ENCODE data around the gene CRYZL1. TPM values are rescaled to one million over a fixed set of nuclear protein-coding genes. Genes with fewer than 3 reads are reported as not detected.
"Not testable (repeated sequence)": the region's sequence is repeated elsewhere in the genome, so short reads cannot be mapped to it uniquely, and the experiment has no call there.

The CRYZL1 gene
- total RNA-seq, 2 experiments from 2014 or later, result 31.4 to 35.2 TPM

DNA sequence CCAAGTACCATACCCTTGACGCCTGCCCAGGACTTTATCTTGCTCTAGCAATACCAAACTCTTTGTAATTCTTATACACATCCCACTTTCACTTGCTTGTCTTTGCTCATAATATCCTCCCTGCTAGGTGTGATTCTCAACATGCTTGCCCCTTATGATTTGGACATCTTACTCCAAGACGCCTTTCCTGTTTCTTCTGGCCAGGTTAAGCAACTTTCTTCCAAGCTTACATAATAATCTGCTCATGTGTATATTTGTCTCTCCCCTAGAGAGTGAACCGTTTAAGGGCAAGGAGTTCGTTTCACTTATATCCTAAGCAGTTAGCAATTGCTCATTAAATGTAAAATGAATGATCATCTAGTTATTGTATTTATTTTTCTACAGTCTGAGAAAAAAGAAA lies 21.8 kb downstream of the CRYZL1 start:
- DNase-seq (no peak), ATAC-seq (no peak)
- no peaks in the 10 kb centered on the region for H3K4me1 Mint-ChIP-seq
- POLR2A ChIA-PET, result no interaction called here
- H3K4me3 Mint-ChIP-seq, result no peak overlapping the region
- H3K36me3 Mint-ChIP-seq (ENCODE audit: low read depth), result peaks cover 18% of the 10 kb centered on the region
- H3K27me3 Mint-ChIP-seq, result no peaks in the 10 kb centered on the region
- H3K27ac Mint-ChIP-seq, result no peak overlapping the region
- intact Hi-C loops (cut with DNase I, micrococcal nuclease), result no loop called here
- H3K9me3 Mint-ChIP-seq (ENCODE audit: low read depth), result no peaks in the 10 kb centered on the region
- CTCF ChIA-PET, result interaction anchor here (0.6 to 1.3 kb wide), 2 partner anchors 14 to 191 kb away, joined by 3 to 7 read pairs; no protein-coding TSS in a partner anchor

DNA sequence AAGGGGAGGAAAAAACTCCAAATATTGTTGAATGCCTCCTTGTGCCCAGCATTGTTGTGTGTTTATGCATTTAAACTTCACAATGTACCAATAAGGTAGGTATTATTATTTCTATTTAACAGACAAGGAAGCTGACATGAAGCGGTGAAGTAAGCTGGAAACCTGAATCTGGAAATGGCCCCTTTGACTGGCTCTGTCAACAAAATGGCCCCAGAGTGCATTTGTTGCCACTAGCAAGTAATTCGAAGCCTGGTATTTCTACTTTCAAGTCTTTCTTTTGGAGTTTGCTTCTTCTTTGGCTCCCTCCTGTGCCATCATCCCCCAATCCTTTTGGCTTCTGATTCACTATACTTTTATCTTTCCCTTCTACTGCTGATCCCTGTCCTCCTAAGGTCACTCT lies 23.1 kb downstream of the CRYZL1 start:
- no peaks in the 10 kb centered on the region for H3K27me3 Mint-ChIP-seq
- ChIA-PET CTCF (interaction anchor here (1.5 kb wide), 1 partner anchor 13 kb away, joined by 4 read pairs; no protein-coding TSS in a partner anchor), POLR2A (no interaction called here)
- H3K36me3 Mint-ChIP-seq (ENCODE audit: low read depth), result peaks cover 19% of the 10 kb centered on the region
- H3K4me3 Mint-ChIP-seq, result no peak overlapping the region
- H3K4me1 Mint-ChIP-seq, result no peaks in the 10 kb centered on the region
- DNase-seq (no peak), ATAC-seq (no peak)
- no peaks in the 10 kb centered on the region for H3K9me3 Mint-ChIP-seq (ENCODE audit: low read depth)
- H3K27ac Mint-ChIP-seq, result no peak overlapping the region
- intact Hi-C loops (cut with DNase I, micrococcal nuclease), result no loop called here

DNA sequence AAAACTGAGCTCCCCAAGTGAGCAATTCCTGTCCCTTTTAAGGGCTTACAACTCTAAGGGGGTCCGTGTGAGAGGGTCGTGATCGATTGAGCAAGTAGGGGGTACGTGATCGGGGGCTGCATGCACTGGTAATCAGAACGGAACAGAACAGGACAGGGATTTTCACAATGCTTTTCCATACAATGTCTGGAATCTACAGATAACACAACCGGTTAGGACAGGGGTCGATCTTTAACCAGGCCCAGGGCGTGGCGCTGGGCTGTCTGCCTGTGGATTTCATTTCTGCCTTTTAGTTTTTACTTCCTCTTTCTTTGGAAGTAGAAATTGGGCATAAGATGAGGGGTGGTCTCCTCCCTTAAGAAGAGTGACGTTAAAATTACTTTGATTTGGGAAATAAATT lies 24.0 kb downstream of the CRYZL1 start:
- H3K4me1 Mint-ChIP-seq; intact Hi-C loops (cut with DNase I, micrococcal nuclease); ATAC-seq; H3K4me3 Mint-ChIP-seq; DNase-seq; H3K27me3 Mint-ChIP-seq; H3K27ac Mint-ChIP-seq; H3K9me3 Mint-ChIP-seq (ENCODE audit: low read depth); POLR2A ChIA-PET: not testable (repeated sequence)
- peaks cover 20% of the 10 kb centered on the region for H3K36me3 Mint-ChIP-seq (ENCODE audit: low read depth)
- CTCF ChIA-PET, result interaction anchor here (1.2 kb wide), 1 partner anchor 12 kb away, joined by 4 read pairs; no protein-coding TSS in a partner anchor

DNA sequence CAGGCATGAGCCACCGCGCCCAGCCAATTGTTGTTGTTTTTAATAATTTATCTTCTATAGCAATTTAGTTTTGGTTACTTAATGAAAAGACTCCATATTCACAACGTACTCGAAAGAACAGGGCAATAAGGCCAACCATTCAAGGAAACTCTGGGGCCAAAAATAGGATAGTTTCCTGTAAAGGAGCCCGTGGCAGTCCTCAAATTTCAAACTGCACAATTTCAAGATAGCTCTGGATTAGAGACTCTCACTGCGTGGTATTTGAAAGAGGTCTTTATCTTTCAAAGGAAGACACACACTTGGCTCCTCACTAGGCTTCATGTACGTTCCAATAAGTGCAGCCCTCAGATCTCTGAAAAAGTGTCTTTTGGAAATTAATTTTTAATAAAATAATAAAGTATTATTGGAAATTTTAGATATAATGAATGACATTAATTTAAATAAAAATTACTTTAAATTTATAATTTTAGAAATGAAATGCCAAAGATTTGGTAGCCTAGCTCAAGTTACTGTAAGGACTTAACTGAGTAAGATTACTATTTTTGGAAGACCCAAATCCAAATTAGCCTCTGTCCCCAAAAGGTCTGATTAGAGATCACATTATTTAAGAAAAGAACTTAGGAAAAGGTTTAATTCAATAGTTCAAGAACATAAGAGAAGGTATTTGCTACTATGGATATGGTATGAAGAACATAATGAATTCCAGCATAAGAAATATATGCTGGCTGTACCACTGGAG lies 30.4 kb downstream of the CRYZL1 start:
- ATAC-seq (no peak), DNase-seq (no peak)
- Mint-ChIP-seq H3K27me3 (no peaks in the 10 kb centered on the region), H3K27ac (no peak overlapping the region), H3K36me3 (ENCODE audit: low read depth) (peaks cover 7% of the 10 kb centered on the region), H3K9me3 (ENCODE audit: low read depth) (no peaks in the 10 kb centered on the region), H3K4me1 (no peaks in the 10 kb centered on the region), H3K4me3 (no peak overlapping the region)
- intact Hi-C loops (cut with DNase I, micrococcal nuclease), result no loop called here
- POLR2A ChIA-PET, result no interaction called here
- CTCF ChIA-PET, result interaction anchor here (0.9 kb wide), 1 partner anchor 23 kb away, joined by 3 read pairs; the partner anchor contains the start of gene DONSON

DNA sequence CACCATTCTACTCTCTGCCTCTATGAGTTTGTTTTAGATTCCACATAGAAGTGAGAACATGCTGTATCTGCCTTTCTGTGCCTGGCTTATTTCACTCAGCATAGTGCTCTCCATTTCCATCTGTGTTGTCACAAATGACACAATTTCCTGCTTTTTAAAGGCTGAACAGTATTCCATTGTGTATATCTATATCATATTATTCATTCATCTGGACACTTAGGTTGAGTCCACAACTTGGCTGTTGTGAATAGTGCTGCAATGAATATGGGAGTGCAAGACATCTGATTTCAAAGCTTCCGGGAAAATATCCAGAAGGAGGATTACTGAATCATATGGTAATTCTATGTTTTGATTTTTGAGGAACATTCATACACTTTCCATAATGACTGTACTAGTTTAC lies 33.0 kb downstream of the CRYZL1 start:
- intact Hi-C loops (cut with DNase I, micrococcal nuclease), result loop anchor here in 1 of 2 experiments (10.0 kb wide), 2 partner anchors 244 to 774 kb away; no protein-coding TSS in a partner anchor
- Mint-ChIP-seq H3K27ac (no peak overlapping the region), H3K27me3 (no peaks in the 10 kb centered on the region), H3K4me3 (no peak overlapping the region), H3K9me3 (ENCODE audit: low read depth) (no peaks in the 10 kb centered on the region), H3K4me1 (peaks cover 4% of the 10 kb centered on the region), H3K36me3 (ENCODE audit: low read depth) (peaks cover 5% of the 10 kb centered on the region)
- ATAC-seq (no peak), DNase-seq (no peak)
- ChIA-PET POLR2A (no interaction called here), CTCF (interaction anchor here (0.6 to 1.3 kb wide), 6 partner anchors 13 to 783 kb away, joined by 3 to 6 read pairs (median 3); no protein-coding TSS in a partner anchor)

DNA sequence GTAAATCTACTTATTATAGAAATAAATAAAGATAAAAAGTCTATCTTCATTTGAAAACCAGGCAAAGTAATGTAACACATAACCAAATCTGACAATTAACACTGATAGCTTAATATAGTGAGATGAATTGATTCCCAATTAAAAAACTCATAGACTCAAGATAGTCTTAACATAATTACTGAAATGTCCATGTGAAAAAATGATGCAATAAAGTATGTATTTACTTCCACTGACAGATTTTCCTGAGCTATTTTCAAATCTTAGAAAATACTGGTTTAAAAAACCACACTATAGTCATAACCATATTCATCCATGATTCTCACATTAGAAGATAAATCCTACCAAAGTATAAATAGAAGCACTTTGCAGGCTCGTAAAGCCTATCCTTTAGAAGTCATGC lies 43.5 kb downstream of the CRYZL1 start:
- ChIA-PET POLR2A (no interaction called here), CTCF (interaction anchor here (2.6 kb wide), 1 partner anchor 8 kb away, joined by 11 read pairs; no protein-coding TSS in a partner anchor)
- Mint-ChIP-seq H3K9me3 (ENCODE audit: low read depth) (no peaks in the 10 kb centered on the region), H3K27me3 (no peaks in the 10 kb centered on the region), H3K4me3 (no peak overlapping the region), H3K36me3 (ENCODE audit: low read depth) (peaks cover 27% of the 10 kb centered on the region), H3K4me1 (no peaks in the 10 kb centered on the region), H3K27ac (no peak overlapping the region)
- intact Hi-C loops (cut with DNase I, micrococcal nuclease), result no loop called here
- ATAC-seq, result no peak
- DNase-seq, result no peak

DNA sequence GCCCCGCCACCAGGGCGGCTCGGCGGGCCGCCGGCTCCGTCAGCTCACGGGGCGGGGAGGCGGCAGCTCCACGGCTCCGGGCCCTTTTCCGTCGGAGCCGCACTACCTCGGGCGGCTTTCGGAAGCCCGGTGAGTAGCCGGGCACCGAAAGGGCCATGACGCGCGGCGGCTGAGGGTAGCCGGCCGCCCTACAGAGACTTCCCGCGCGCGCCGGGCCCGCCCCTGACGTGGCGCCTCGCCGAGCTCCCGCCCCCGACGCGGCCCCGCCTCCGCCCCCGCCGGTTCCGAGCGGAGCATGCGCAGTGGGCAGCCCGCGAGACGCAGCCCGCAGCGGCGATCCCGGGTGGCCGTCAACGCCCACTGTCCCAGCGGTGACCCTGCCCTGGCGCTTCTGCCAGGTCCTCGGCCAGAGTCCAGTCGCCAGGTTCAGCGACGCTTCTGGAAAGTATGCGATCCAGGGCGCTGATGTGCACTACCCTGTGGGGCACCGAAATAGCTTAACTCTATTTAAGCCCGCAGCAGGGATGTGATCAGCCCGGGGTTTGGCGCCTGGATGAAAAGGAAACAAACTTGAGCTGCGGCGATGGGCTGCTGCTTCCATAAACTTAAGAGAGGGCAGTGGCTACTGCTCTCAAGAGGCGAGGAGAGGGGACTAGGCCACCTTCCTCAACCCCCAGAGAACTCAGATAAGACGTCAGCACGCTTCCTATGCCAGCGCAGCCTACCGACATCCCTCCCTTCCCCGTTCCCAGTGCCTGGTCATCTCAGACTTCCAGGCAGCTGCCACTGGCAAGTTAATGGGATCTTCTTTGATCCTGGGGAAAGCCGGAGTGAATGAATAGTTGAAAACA lies 52.8 kb downstream of the CRYZL1 start, which contains the start of gene DONSON:
Gene DONSON (minus strand): TSS at position 200 of the 851 bp plus-strand sequence. CDS start 43 bp downstream, at position 157.
- no peaks in the 10 kb centered on the region for H3K9me3 Mint-ChIP-seq (ENCODE audit: low read depth)
- intact Hi-C loops (cut with DNase I, micrococcal nuclease), result loop anchor here (1.0 to 10.0 kb wide), 10 partner anchors 16 to 356 kb away; partner anchors contain the start of genes CRYZL1 (in 2 of the 2), DNAJC28 (in 1 of the 2), GART (in 1 of the 2) and SON (in 1 of the 2)
- H3K27ac Mint-ChIP-seq, result peak within 1 kb of the TSS; percentile 87
- H3K27me3 Mint-ChIP-seq, result no peaks in the 10 kb centered on the region
- ChIA-PET CTCF (interaction anchor here (0.5 to 2.2 kb wide), 14 partner anchors 14 to 893 kb away, joined by 3 to 18 read pairs (median 4); partner anchors contain the start of genes DNAJC28, SON and TMEM50B), POLR2A (interaction anchor here (1.0 to 1.3 kb wide), 5 partner anchors 15 to 226 kb away, joined by 3 to 5 read pairs (median 4); partner anchors contain the start of gene TMEM50B)
- DNase-seq, result peak; percentile 93
- ATAC-seq, result peak; percentile 92
- peaks cover 19% of the 10 kb centered on the region for H3K4me1 Mint-ChIP-seq
- H3K4me3 Mint-ChIP-seq, result peak within 1 kb of the TSS; percentile 91
- H3K36me3 Mint-ChIP-seq (ENCODE audit: low read depth), result peaks cover 19% of the 10 kb centered on the region

DNA sequence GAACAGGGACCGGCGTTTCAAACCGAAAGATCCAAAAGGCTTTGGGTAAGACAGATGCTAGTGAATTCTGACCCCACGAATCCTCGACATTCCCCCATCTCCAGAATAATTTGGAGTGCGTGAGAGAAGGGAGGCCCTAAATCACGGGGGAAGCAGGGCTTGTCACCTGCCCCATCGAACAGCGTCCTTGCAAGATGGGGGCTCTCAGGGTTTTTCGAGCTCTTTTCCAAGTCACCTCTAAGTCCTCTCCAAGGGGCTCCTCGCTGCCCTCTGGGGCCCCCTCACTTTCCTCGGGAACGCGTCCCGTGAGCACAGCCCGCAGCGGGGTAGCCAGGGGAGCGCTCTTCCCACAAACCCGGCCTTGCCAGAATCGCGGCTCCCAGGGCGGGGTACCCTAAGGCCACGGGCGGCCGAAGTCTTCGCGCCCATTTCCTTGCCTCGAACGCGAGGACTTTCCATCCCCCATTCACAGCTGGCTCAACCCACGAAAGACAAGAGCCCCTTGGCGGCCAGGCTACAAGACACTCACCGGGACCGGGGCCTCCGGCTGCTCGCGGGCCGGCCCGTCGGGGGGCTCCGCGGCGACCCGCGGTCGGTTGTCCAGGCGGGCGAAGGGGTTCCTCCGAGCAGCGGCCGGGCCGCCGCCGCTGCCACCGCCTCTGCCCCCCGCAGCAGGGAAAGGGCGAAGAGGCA lies 53.6 kb downstream of the CRYZL1 start:
- intact Hi-C loops (cut with DNase I, micrococcal nuclease), result loop anchor here (1.0 to 10.0 kb wide), 10 partner anchors 17 to 356 kb away; partner anchors contain the start of genes CRYZL1 (in 2 of the 2), DNAJC28 (in 1 of the 2), GART (in 1 of the 2) and SON (in 1 of the 2)
- ATAC-seq (peak; percentile 30), DNase-seq (peak; percentile 46)
- ChIA-PET CTCF (interaction anchor here (0.7 to 2.2 kb wide), 9 partner anchors 14 to 96 kb away, joined by 3 to 18 read pairs (median 4); partner anchors contain the start of genes DNAJC28 and SON), POLR2A (interaction anchor here (1.0 to 1.3 kb wide), 5 partner anchors 14 to 226 kb away, joined by 3 to 5 read pairs (median 4); partner anchors contain the start of gene TMEM50B)
- peak overlapping the region; percentile 91 for H3K4me3 Mint-ChIP-seq
- H3K27me3 Mint-ChIP-seq, result no peaks in the 10 kb centered on the region
- peak overlapping the region; percentile 75 for H3K27ac Mint-ChIP-seq
- H3K9me3 Mint-ChIP-seq (ENCODE audit: low read depth), result no peaks in the 10 kb centered on the region
- peaks cover 19% of the 10 kb centered on the region for H3K4me1 Mint-ChIP-seq
- H3K36me3 Mint-ChIP-seq (ENCODE audit: low read depth), result peaks cover 18% of the 10 kb centered on the region

DNA sequence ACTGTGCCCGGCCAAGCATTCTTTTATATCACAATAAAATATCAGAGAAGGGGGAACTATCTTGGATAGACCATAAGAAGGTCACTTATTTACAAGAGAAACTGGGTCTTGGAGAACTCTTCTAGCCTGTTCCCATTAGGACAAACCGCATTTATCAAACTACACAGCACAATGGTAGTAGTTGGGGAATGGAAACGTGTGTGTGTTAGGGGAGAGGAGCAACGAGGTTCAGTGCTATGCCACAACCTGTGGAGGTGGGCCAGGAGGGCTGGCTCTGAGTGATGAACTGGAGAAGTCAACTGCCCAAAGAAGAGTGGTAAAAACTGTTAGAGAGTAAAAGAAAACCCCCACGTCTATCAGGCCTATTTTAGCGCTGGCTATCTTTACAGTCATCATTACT lies 54.6 kb downstream of the CRYZL1 start:
- peak overlapping the region; percentile 45 for H3K4me3 Mint-ChIP-seq
- H3K36me3 Mint-ChIP-seq (ENCODE audit: low read depth), result peaks cover 27% of the 10 kb centered on the region
- no peaks in the 10 kb centered on the region for H3K9me3 Mint-ChIP-seq (ENCODE audit: low read depth)
- intact Hi-C loops (cut with DNase I, micrococcal nuclease), result loop anchor here in 1 of 2 experiments (5.0 to 10.0 kb wide), 2 partner anchors 202 to 355 kb away; no protein-coding TSS in a partner anchor
- H3K27ac Mint-ChIP-seq, result peak overlapping the region; percentile 0
- ATAC-seq (no peak), DNase-seq (no peak)
- CTCF ChIA-PET, result interaction anchor here (1.0 kb wide), 1 partner anchor 32 kb away, joined by 3 read pairs; no protein-coding TSS in a partner anchor
- H3K4me1 Mint-ChIP-seq, result peaks cover 19% of the 10 kb centered on the region
- H3K27me3 Mint-ChIP-seq, result no peaks in the 10 kb centered on the region
- POLR2A ChIA-PET, result no interaction called here

DNA sequence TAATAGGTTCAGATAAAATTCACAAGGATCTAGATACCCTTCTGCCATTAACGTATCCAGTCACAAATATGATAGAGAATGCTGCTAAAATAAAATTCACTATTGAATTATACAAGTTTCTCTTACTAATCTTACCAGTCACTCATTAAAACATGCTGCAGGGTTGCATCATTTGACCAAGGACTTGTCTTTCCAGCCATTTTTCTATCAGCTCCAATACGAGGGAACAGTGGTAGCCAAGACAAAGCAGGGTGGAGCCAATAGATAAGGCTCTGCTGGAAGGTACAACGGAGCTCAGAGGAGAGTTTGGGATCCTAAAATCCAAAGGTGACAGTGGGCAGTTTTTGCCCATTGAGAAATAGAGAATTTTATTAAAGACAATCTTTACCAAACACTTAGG lies 57.1 kb downstream of the CRYZL1 start:
- H3K4me1 Mint-ChIP-seq, result peaks cover 20% of the 10 kb centered on the region
- H3K36me3 Mint-ChIP-seq (ENCODE audit: low read depth), result peaks cover 33% of the 10 kb centered on the region
- CTCF ChIA-PET, result no interaction called here
- no peak for DNase-seq
- H3K4me3 Mint-ChIP-seq, result no peak overlapping the region
- H3K27me3 Mint-ChIP-seq, result no peaks in the 10 kb centered on the region
- intact Hi-C loops (cut with DNase I, micrococcal nuclease), result loop anchor here in 1 of 2 experiments (10.0 kb wide), 1 partner anchor 200 kb away; no protein-coding TSS in a partner anchor
- no peaks in the 10 kb centered on the region for H3K9me3 Mint-ChIP-seq (ENCODE audit: low read depth)
- POLR2A ChIA-PET, result no interaction called here
- no peak for ATAC-seq
- no peak overlapping the region for H3K27ac Mint-ChIP-seq
